Caco-2 (cell line): ENCODE measurements around the gene C22orf15. TPM values are rescaled to one million over a fixed set of nuclear protein-coding genes. Genes with fewer than 3 reads are reported as not detected.

ENCODE experiments used
- BruUV-seq: library from RNA; stranded (reverse); fragments of 400-500 nt; replicated peaks from 2 replicates; lab custom pipeline; 2021; lab: Mats Ljungman, UMichigan
- CTCF ChIA-PET: fragments of 300-600 bp; sonication (Branson Sonifier 250); formaldehyde crosslinking; loops from one replicate; lab custom pipeline; 2022; ENCODE audit warnings: antibody characterized with exemption; lab: Charles Lee
- POLR2A ChIA-PET: fragments of 300-600 bp; sonication (Branson Sonifier 250); formaldehyde crosslinking; loops from one replicate; lab custom pipeline; 2022; ENCODE audit warnings: antibody characterized with exemption; lab: Charles Lee
- DNase-seq, 2 experiments: peaks; one replicate each; pipeline versions ENCODE4 v3.0.0 to v3.0.0-alpha.2; 2020 to 2022
- H3K27me3 ChIP-seq: replicated peaks from 2 replicates; pipeline ENCODE4 v1.6.0; 2011; ENCODE audit warnings: low read length; ENCODE audit not compliant: control insufficient read depth, insufficient read depth
- H3K36me3 ChIP-seq: 2 replicates; pipeline ENCODE4 v1.5.1; 2011; ENCODE audit warnings: low read length; ENCODE audit not compliant: control insufficient read depth, insufficient read depth
- H3K4me1 ChIP-seq: fragments of 250-450 bp; sonication (Bioruptor Pico); 2 replicates; pipeline ENCODE4 v1.5.1; 2020; ENCODE audit warnings: mild to moderate bottlenecking
- H3K4me3 ChIP-seq: 2 replicates; pipeline ENCODE4 v1.5.1; 2011; ENCODE audit warnings: low read depth, mild to moderate bottlenecking, control low read depth, low read length
- H3K9me3 ChIP-seq: fragments of 250-450 bp; sonication (Bioruptor Pico); 2 replicates; pipeline ENCODE4 v1.5.1; 2020; ENCODE audit warnings: mild to moderate bottlenecking, moderate library complexity
- H3K27ac Mint-ChIP-seq: one replicate; pipeline ENCODE4 v1.8.0; 2022; ENCODE audit warnings: mixed read lengths; ENCODE audit not compliant: unreplicated experiment
- H3K27me3 Mint-ChIP-seq: one replicate; pipeline ENCODE4 v1.8.0; 2022; ENCODE audit warnings: mixed read lengths; ENCODE audit not compliant: insufficient read depth, unreplicated experiment
- H3K36me3 Mint-ChIP-seq: one replicate; pipeline ENCODE4 v1.8.0; 2022; ENCODE audit warnings: mild to moderate bottlenecking, mixed read lengths; ENCODE audit not compliant: insufficient read depth, unreplicated experiment
- H3K4me1 Mint-ChIP-seq: one replicate; pipeline ENCODE4 v1.8.0; 2022; ENCODE audit warnings: low read depth, mixed read lengths; ENCODE audit not compliant: unreplicated experiment
- H3K4me3 Mint-ChIP-seq: one replicate; pipeline ENCODE4 v1.8.0; 2022; ENCODE audit warnings: mild to moderate bottlenecking, moderate library complexity, mixed read lengths; ENCODE audit not compliant: unreplicated experiment
- H3K9me3 Mint-ChIP-seq: one replicate; pipeline ENCODE4 v1.8.0; 2022; ENCODE audit warnings: mixed read lengths; ENCODE audit not compliant: unreplicated experiment
- CTCF ChIP-seq, 2 experiments: fragments of 200-600 bp in 1 of 2; IDR thresholded peaks; 1 replicate in 1 of 2; 2 replicates in 1 of 2; pipeline versions ENCODE4 v1.5.1 to v1.8.0; 2011 to 2022; ENCODE audit warnings: antibody characterized with exemption in 1 of 2, control low read depth in 1 of 2, inconsistent platforms in 1 of 2, low read depth in 1 of 2, low read length in 1 of 2, mild to moderate bottlenecking in 1 of 2, moderate library complexity in 1 of 2; ENCODE audit not compliant: insufficient read depth in 1 of 2, severe bottlenecking in 1 of 2, unreplicated experiment in 1 of 2
- intact Hi-C: fragments of 100-400 bp; cut with micrococcal nuclease; formaldehyde crosslinking; loops from one replicate; pipeline ENCODE4 v1.10.0; 2022; ENCODE audit not compliant: unreplicated experiment
- total RNA-seq: library from RNA; stranded (reverse); gene quantifications from 2 replicates; pipeline ENCODE4 v1.2.3, GENCODE V29; 2022

The C22orf15 gene
- total RNA-seq, 1 experiment from 2014 or later: not detected

GRCh38 chr22:23754220-23754919 is 8.4 kb upstream of the C22orf15 start, which contains the start of gene VPREB3:
TSS of gene VPREB3 (minus strand) at chr22:23754425. CDS start at chr22:23754363, 62 bp downstream.
- Mint-ChIP-seq H3K4me3 (no peak within 1 kb of the TSS), H3K36me3 (no peaks in the 10 kb centered on the region), H3K4me1 (peaks cover 10% of the 10 kb centered on the region), H3K9me3 (no peaks in the 10 kb centered on the region), H3K27me3 (no peaks in the 10 kb centered on the region), H3K27ac (no peak within 1 kb of the TSS)
- no peak for DNase-seq
- TF ChIP-seq CTCF (IDR thresholded peaks at IDR 0.05; ENCODE audit: insufficient read depth in 1 of 2, low read depth in 1 of 2, low read length in 1 of 2, severe bottlenecking in 1 of 2, unreplicated experiment in 1 of 2): no peak
- intact Hi-C loops: no loop called here
- Histone ChIP-seq H3K27me3 (no peaks in the 10 kb centered on the region), H3K4me3 (no peak within 1 kb of the TSS), H3K36me3 (no peaks in the 10 kb centered on the region), H3K9me3 (no peaks in the 10 kb centered on the region), H3K4me1 (0 out of 2 replicates have a peak, but pooled peaks cover 3% of the 10 kb centered on the region)
- BruUV-seq: no TSS peak
- POLR2A ChIA-PET: interaction anchor here (0.5 to 0.6 kb wide), 2 partner anchors 50 to 103 kb away, joined by 3 to 5 read pairs; partner anchors contain the start of gene SLC2A11
- CTCF ChIA-PET: no interaction called here

DNA sequence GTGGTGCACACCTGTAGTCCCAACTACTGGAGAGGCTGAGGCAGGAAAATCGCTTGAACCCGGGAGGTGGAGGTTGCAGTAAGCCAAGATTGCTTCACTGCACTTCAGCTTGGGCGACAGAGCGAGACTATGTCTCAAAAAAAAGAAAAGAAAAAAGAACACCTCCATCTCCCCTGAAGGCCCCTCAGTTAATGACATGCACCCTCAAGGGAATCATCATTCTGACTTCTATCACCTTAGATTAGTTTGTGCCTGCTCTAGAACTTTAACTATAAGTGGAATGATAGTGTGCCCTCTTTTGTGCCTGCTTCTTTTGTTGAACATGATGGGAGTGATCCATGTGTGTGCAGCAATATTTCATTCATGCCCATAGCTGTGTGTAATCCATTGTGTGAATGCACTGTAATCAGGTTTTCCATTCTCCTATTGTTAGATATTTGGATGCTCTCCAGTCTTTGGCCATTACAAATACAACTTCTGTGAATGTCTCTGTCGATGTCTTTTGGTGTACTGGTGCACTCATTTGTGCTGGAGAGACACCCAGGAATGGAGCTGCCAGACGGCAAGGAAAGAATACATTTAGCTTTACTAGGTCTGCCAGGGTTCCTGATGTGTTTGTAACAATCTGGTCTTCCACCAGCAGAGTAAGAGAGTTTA is 7.7 kb upstream of the C22orf15 start:
- POLR2A ChIA-PET: interaction anchor here (0.6 kb wide), 1 partner anchor 16 kb away, joined by 3 read pairs; no protein-coding TSS in a partner anchor
- no peaks in the 10 kb centered on the region for H3K36me3 ChIP-seq
- H3K4me3 Mint-ChIP-seq: no peak overlapping the region
- H3K4me1 Mint-ChIP-seq: peaks cover 2% of the 10 kb centered on the region
- H3K36me3 Mint-ChIP-seq: no peaks in the 10 kb centered on the region
- H3K27me3 ChIP-seq: no peaks in the 10 kb centered on the region
- CTCF ChIA-PET: no interaction called here
- no peak for DNase-seq
- no peaks in the 10 kb centered on the region for H3K9me3 Mint-ChIP-seq
- BruUV-seq: no TSS peak
- H3K4me1 ChIP-seq: 0 out of 2 replicates have a peak, but pooled peaks cover 3% of the 10 kb centered on the region
- no peak overlapping the region for H3K27ac Mint-ChIP-seq
- TF ChIP-seq CTCF (IDR thresholded peaks at IDR 0.05; ENCODE audit: insufficient read depth in 1 of 2, low read depth in 1 of 2, low read length in 1 of 2, severe bottlenecking in 1 of 2, unreplicated experiment in 1 of 2): no peak
- H3K4me3 ChIP-seq: no peak overlapping the region
- no peaks in the 10 kb centered on the region for H3K27me3 Mint-ChIP-seq
- intact Hi-C loops: no loop called here
- no peaks in the 10 kb centered on the region for H3K9me3 ChIP-seq

DNA sequence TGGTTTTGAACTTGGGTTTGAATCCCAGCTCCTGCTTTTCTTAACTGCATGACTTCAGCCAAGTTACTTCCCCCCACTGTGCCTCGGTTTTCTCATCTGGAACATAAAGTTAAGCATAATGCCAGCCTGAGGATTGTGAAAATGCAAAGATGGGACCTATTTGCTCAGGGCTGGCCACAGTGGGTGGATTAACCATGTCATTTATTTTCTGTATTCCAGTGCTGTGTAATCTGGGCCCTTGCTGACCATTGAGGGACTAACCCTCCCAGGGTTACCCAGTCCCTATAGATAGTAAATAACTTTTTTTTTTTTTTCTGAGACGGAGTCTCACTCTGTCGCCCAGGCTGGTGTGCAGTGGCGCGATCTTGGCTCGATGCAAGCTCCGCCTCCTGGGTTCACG is 7.1 kb upstream of the C22orf15 start:
- Mint-ChIP-seq H3K27ac (no peak overlapping the region), H3K9me3 (no peaks in the 10 kb centered on the region), H3K27me3 (no peaks in the 10 kb centered on the region), H3K4me1 (no peaks in the 10 kb centered on the region), H3K36me3 (no peaks in the 10 kb centered on the region), H3K4me3 (no peak overlapping the region)
- CTCF ChIA-PET: no interaction called here
- H3K27me3 ChIP-seq: no peaks in the 10 kb centered on the region
- intact Hi-C loops: no loop called here
- no peak for TF ChIP-seq CTCF (IDR thresholded peaks at IDR 0.05; ENCODE audit: insufficient read depth in 1 of 2, low read depth in 1 of 2, low read length in 1 of 2, severe bottlenecking in 1 of 2, unreplicated experiment in 1 of 2)
- DNase-seq: no peak
- no peaks in the 10 kb centered on the region for H3K36me3 ChIP-seq
- no TSS peak for BruUV-seq
- H3K9me3 ChIP-seq: no peaks in the 10 kb centered on the region
- H3K4me3 ChIP-seq: no peak overlapping the region
- POLR2A ChIA-PET: interaction anchor here (0.6 kb wide), 1 partner anchor 15 kb away, joined by 3 read pairs; no protein-coding TSS in a partner anchor
- 0 out of 2 replicates have a peak, but pooled peaks cover 3% of the 10 kb centered on the region for H3K4me1 ChIP-seq
